Measurements from ENCODE around the gene TSPEAR. TPM values are rescaled to one million over a fixed set of nuclear protein-coding genes. Genes with fewer than 3 reads are reported as not detected.
"Not testable (repeated sequence)": the region's sequence is repeated elsewhere in the genome, so short reads cannot be mapped to it uniquely, and the experiment has no call there.

The TSPEAR gene
- total and polyA plus RNA-seq, 11 donors, result 0.01 to 2.6 (median 0.71) TPM; not detected in 2

DNA sequence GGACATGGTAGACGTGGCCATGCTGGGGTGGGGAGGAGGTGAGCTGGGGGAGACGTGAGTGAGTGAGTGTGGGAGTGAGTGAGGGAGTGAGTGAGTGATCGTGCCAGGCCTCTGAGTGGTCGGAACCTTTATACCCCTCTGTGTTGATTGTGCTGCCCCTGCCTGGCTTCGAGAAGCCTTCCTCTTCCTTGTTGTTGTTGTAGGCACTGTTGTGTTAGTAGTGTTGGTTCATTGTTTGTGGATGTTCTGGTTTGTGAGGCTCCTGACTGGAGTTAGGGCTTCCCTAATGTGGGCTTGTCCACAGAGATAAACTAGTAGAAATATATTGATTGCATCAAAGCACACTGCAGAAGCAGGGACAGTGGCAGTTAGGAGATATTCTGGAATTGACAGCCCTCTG is 152.7 kb downstream of the TSPEAR start, which contains the start of gene KRTAP10-3:
TSS of gene KRTAP10-3 (minus strand) at position 101 of the 400 bp plus-strand sequence. CDS start at position 21, 80 bp downstream.
- intact Hi-C loops (cut with DNase I), result no loop called here
- ATAC-seq (no peak), DNase-seq (no peak)
- no peak within 1 kb of the TSS for H3K27ac ChIP-seq
- H3K27me3 ChIP-seq, result peaks cover 0 to 36% (median 7%) of the 10 kb centered on the region in 9 donors
- H3K4me3 ChIP-seq, result no peak within 1 kb of the TSS
- H3K36me3 ChIP-seq, result no peaks in the 10 kb centered on the region
- H3K9me3 ChIP-seq, result peaks cover 0 to 32% (median 4%) of the 10 kb centered on the region in 12 donors
- no peak for TF ChIP-seq POLR2A (IDR thresholded peaks at IDR 0.05)
- TF ChIP-seq, protein P1, sequence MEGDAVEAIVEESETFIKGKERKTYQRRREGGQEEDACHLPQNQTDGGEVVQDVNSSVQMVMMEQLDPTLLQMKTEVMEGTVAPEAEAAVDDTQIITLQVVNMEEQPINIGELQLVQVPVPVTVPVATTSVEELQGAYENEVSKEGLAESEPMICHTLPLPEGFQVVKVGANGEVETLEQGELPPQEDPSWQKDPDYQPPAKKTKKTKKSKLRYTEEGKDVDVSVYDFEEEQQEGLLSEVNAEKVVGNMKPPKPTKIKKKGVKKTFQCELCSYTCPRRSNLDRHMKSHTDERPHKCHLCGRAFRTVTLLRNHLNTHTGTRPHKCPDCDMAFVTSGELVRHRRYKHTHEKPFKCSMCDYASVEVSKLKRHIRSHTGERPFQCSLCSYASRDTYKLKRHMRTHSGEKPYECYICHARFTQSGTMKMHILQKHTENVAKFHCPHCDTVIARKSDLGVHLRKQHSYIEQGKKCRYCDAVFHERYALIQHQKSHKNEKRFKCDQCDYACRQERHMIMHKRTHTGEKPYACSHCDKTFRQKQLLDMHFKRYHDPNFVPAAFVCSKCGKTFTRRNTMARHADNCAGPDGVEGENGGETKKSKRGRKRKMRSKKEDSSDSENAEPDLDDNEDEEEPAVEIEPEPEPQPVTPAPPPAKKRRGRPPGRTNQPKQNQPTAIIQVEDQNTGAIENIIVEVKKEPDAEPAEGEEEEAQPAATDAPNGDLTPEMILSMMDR (IDR thresholded peaks at IDR 0.05), result no peak
- no peaks in the 10 kb centered on the region for H3K4me1 ChIP-seq
- WGBS, 4 donors, result 41 to 68% (median 58%) methylated on average over 5 of the region's 5 CpGs

DNA sequence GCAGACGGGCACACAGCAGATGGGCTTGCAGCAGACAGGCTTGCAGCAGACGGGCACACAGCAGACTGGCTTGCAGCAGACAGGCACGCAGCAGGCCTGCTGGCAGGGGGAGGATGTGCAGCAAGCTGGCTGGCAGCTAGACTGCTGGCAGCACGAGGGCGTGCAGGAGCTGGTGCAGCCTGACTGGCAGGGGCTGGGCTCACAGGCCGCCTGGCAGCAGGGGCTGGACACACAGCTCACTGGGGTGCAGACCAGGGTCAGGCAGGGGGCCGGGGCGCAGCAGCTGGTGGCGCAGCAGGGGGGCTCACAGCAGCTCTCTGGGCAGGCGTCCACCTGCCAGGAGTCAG is 153.1 kb downstream of the TSPEAR start:
- peaks cover 0 to 36% (median 7%) of the 10 kb centered on the region in 9 donors for H3K27me3 ChIP-seq
- H3K4me3 ChIP-seq; DNase-seq; H3K4me1 ChIP-seq; ATAC-seq; H3K36me3 ChIP-seq; intact Hi-C loops (cut with DNase I); H3K27ac ChIP-seq: not testable (repeated sequence)
- H3K9me3 ChIP-seq, result peaks cover 0 to 30% (median 4%) of the 10 kb centered on the region in 12 donors
- WGBS, 4 donors, result 60 to 85% (median 68%) methylated on average over 5 to 10 of the region's 10 CpGs

DNA sequence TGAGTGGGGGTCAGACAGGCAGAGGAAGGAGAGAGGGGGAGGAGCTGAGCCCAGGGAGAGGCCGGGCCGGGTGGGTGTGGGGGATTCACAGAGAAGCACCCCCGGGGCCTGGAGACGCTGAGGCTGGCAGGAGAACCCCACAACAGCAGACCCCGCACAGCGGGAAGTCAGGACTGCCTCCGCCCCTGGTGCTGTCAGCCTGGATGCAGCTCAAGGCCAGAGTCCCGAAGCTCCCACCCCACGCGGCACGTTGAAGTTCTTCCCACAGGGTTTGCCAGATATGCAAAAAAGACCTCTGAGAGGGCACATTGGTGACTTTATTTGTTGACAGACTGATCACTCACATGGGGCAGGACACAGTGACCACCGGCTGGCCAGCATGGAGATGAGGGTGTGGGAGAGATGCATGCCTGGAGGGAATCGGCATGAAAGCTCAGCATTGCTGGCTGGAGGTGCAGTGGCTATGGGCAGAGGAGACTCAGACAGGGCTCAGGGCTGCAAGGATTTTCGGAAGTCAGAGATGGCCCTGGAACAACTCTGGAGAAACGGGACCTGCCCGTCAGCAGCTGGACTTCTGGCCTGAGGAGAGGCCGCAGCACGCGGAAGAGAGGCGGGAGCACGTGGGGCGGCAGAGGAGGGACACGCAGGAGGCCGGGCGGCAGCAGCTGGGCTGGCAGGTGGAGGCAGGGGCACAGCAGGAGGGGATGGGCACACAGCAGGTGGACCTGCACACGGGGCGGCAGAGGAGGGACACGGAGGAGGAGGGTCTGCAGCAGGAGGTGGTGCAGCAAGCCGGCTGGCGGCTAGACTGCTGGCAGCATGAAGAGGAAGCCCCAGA is 153.7 kb downstream of the TSPEAR start:
- Histone ChIP-seq H3K27ac (no peak overlapping the region), H3K4me3 (no peak overlapping the region), H3K9me3 (peaks cover 0 to 24% (median 3%) of the 10 kb centered on the region in 12 donors), H3K4me1 (no peaks in the 10 kb centered on the region), H3K27me3 (peaks cover 0 to 36% (median 9%) of the 10 kb centered on the region in 9 donors), H3K36me3 (no peaks in the 10 kb centered on the region)
- intact Hi-C loops (cut with DNase I), result no loop called here
- TF ChIP-seq POLR2A (IDR thresholded peaks at IDR 0.05), result no peak
- TF ChIP-seq, protein P1 (IDR thresholded peaks at IDR 0.05), result no peak
- ATAC-seq, result no peak
- peak in 1 of 5 donors; percentile 23 for DNase-seq
- WGBS, 4 donors, result 46 to 57% (median 52%) methylated on average over 28 to 30 of the region's 30 CpGs

GRCh38 chr21:44556879-44557278 is 154.5 kb downstream of the TSPEAR start:
- no peak overlapping the region for H3K4me3 ChIP-seq
- no peaks in the 10 kb centered on the region for H3K4me1 ChIP-seq
- WGBS, 4 donors, result 75 to 83% (median 78%) methylated on average over 9 of the region's 9 CpGs
- DNase-seq, result no peak
- H3K36me3 ChIP-seq, result no peaks in the 10 kb centered on the region
- H3K9me3 ChIP-seq, result peaks cover 0 to 19% (median 0%) of the 10 kb centered on the region in 12 donors
- no peak for ATAC-seq
- intact Hi-C loops (cut with DNase I), result no loop called here
- no peak overlapping the region for H3K27ac ChIP-seq
- no peak for TF ChIP-seq POLR2A (IDR thresholded peaks at IDR 0.05)
- TF ChIP-seq, protein P1 (IDR thresholded peaks at IDR 0.05), result no peak
- peaks cover 0 to 40% (median 9%) of the 10 kb centered on the region in 9 donors for H3K27me3 ChIP-seq
